Cardiac muscle cell (in vitro differentiated cells and primary cell): ENCODE results near the gene DRC3. TPM values are rescaled to one million over a fixed set of nuclear protein-coding genes. Genes with fewer than 3 reads are reported as not detected.

Experiments used
- DNase-seq, 2 donors: peaks; one replicate each; pipeline versions ENCODE4 v3.0.0 to v3.0.0-alpha.2; 2010 to 2017; ENCODE audit warnings: low read depth in 1 of 2, low spot score in 1 of 2
- H3K27ac ChIP-seq: fragments of 200-600 bp; sonication (generic); 2 replicates; pipeline ENCODE4 v1.5.1; 2016
- H3K27me3 ChIP-seq: fragments of 200-600 bp; sonication (generic); 2 replicates; pipeline ENCODE4 v1.6.0; 2016; ENCODE audit warnings: control low read depth
- H3K36me3 ChIP-seq: fragments of 200-600 bp; sonication (generic); 2 replicates; pipeline ENCODE4 v1.5.1; 2016; ENCODE audit warnings: control low read depth
- H3K4me1 ChIP-seq: fragments of 200-600 bp; sonication (generic); 2 replicates; pipeline ENCODE4 v1.8.1; 2017; ENCODE audit warnings: low read depth, mild to moderate bottlenecking, mixed run types
- H3K4me3 ChIP-seq: fragments of 200-600 bp; sonication (generic); 2 replicates; pipeline ENCODE4 v1.5.1; 2016; ENCODE audit warnings: mild to moderate bottlenecking
- H3K9me3 ChIP-seq: fragments of 200-600 bp; sonication (generic); 2 replicates; pipeline ENCODE4 v1.5.1; 2017; ENCODE audit warnings: low read depth, mild to moderate bottlenecking, control low read depth
- CTCF ChIP-seq: IDR thresholded peaks from 2 replicates; pipeline ENCODE4 v1.5.1; 2012; ENCODE audit warnings: low read depth, mild to moderate bottlenecking, low read length
- polyA plus RNA-seq: library from polyadenylated mRNA; unstranded; fragments of >200 nt; fragmentation: Nextera tagmentation; extraction: Ambion mirVana; gene quantifications from 2 replicates; pipeline ENCODE4 v1.2.1, GENCODE V29; 2016
- total RNA-seq: library from RNA; depleted of rRNA; stranded (reverse); fragments of >200 nt; gene quantifications from 2 replicates; pipeline ENCODE4 v1.2.3, GENCODE V29; 2016

Gene DRC3
- total and polyA plus RNA-seq, 2 experiments from 2014 or later, result 0.21 to 4.1 TPM

GRCh38 chr17:17957584-17957916 is 15.1 kb upstream of the DRC3 start:
- Histone ChIP-seq H3K36me3 (no peaks in the 10 kb centered on the region), H3K27ac (no peak overlapping the region), H3K9me3 (no peaks in the 10 kb centered on the region), H3K27me3 (no peaks in the 10 kb centered on the region), H3K4me3 (no peak overlapping the region), H3K4me1 (peaks cover 10% of the 10 kb centered on the region)
- TF ChIP-seq CTCF, result no peak
- DNase-seq, result no peak

GRCh38 chr17:17958982-17959381 is 13.7 kb upstream of the DRC3 start:
- H3K36me3 ChIP-seq, result no peaks in the 10 kb centered on the region
- no peak overlapping the region for H3K27ac ChIP-seq
- H3K4me3 ChIP-seq, result no peak overlapping the region
- peaks cover 10% of the 10 kb centered on the region for H3K4me1 ChIP-seq
- DNase-seq, result no peak
- no peak for TF ChIP-seq CTCF
- no peaks in the 10 kb centered on the region for H3K9me3 ChIP-seq
- H3K27me3 ChIP-seq, result no peaks in the 10 kb centered on the region

- H3K36me3 ChIP-seq, result no peaks in the 10 kb centered on the region
- TF ChIP-seq CTCF, result no peak
- no peak overlapping the region for H3K4me3 ChIP-seq
- H3K27me3 ChIP-seq, result no peaks in the 10 kb centered on the region
- peak in 1 of 2 donors; percentile 25 for DNase-seq
- peaks cover 10% of the 10 kb centered on the region for H3K4me1 ChIP-seq
- H3K9me3 ChIP-seq, result no peaks in the 10 kb centered on the region
- H3K27ac ChIP-seq, result no peak overlapping the region
Measured at GRCh38 chr17:17959520-17960361, 12.9 kb upstream of the DRC3 start.

GRCh38 chr17:17960500-17961030 is 12.1 kb upstream of the DRC3 start:
- Histone ChIP-seq H3K36me3 (no peaks in the 10 kb centered on the region), H3K27ac (no peak overlapping the region), H3K4me1 (peaks cover 10% of the 10 kb centered on the region), H3K27me3 (no peaks in the 10 kb centered on the region), H3K9me3 (no peaks in the 10 kb centered on the region), H3K4me3 (no peak overlapping the region)
- DNase-seq, result no peak
- TF ChIP-seq CTCF, result no peak

GRCh38 chr17:17963066-17963465 is 9.6 kb upstream of the DRC3 start:
- Histone ChIP-seq H3K36me3 (no peaks in the 10 kb centered on the region), H3K27ac (no peak overlapping the region), H3K9me3 (no peaks in the 10 kb centered on the region), H3K4me3 (no peak overlapping the region), H3K4me1 (peaks cover 10% of the 10 kb centered on the region), H3K27me3 (no peaks in the 10 kb centered on the region)
- TF ChIP-seq CTCF, result no peak
- DNase-seq, result no peak
